PFSK-1 (cell line): ENCODE data around the gene GPR142. TPM values are rescaled to one million over a fixed set of nuclear protein-coding genes. Genes with fewer than 3 reads are reported as not detected.

Source experiments
- FOXP2 ChIP-seq: optimal IDR thresholded peaks from 2 replicates; pipeline ENCODE3; 2011; ENCODE audit warnings: borderline replicate concordance, control low read depth, inconsistent platforms; ENCODE audit not compliant: insufficient read depth; ENCODE audit errors: extremely low read length, extremely low read depth
- POLR2AphosphoS5 ChIP-seq: IDR thresholded peaks from 2 replicates; pipeline ENCODE4 v1.6.1; 2012; ENCODE audit warnings: low read depth, mild to moderate bottlenecking, control low read depth, low read length, moderate library complexity
- REST ChIP-seq, 2 experiments: IDR thresholded peaks; 2 replicates each; pipeline versions ENCODE4 v1.6.1 to v1.8.0; 2011 to 2012; ENCODE audit warnings: low read depth in 2 of 2, low read length in 2 of 2, control low read depth in 1 of 2, inconsistent platforms in 1 of 2, mild to moderate bottlenecking in 1 of 2, moderate library complexity in 1 of 2; ENCODE audit not compliant: insufficient read depth in 1 of 2
- SIN3A ChIP-seq: IDR thresholded peaks from 2 replicates; pipeline ENCODE4 v1.6.1; 2012; ENCODE audit warnings: mild to moderate bottlenecking, low read length, moderate library complexity, borderline replicate concordance; ENCODE audit not compliant: insufficient read depth
- TAF1 ChIP-seq: IDR thresholded peaks from 2 replicates; pipeline ENCODE4 v1.6.1; 2012; ENCODE audit warnings: low read length, control low read depth, borderline replicate concordance; ENCODE audit not compliant: insufficient read depth
- polyA plus RNA-seq: library from polyadenylated mRNA; unstranded; fragments of >200 nt; gene quantifications from one replicate; pipeline ENCODE4 v1.2.1, GENCODE V29; 2012; ENCODE audit warnings: low read depth, missing spikeins; ENCODE audit not compliant: insufficient read length

Gene GPR142
- polyA plus RNA-seq, result not detected

- TF ChIP-seq FOXP2 (no peak), REST (IDR thresholded peaks at IDR 0.05; ENCODE audit: insufficient read depth in 1 of 2, low read depth in 2 of 2, low read length in 2 of 2) (no peak), SIN3A (no peak), POLR2AphosphoS5 (no peak), TAF1 (no peak)
Observed at GRCh38 chr17:74367206-74367605, at the start of gene GPR142. Gene GPR142 (plus strand): TSS chr17:74367506. CDS start chr17:74369541, 2,035 bp downstream.

GRCh38 chr17:74318391-74318790 is 48.9 kb upstream of the GPR142 start:
- no peak for TF ChIP-seq TAF1
- no peak for TF ChIP-seq REST (IDR thresholded peaks at IDR 0.05; ENCODE audit: insufficient read depth in 1 of 2, low read depth in 2 of 2, low read length in 2 of 2)
- TF ChIP-seq SIN3A, result no peak
- no peak for TF ChIP-seq FOXP2
- no peak for TF ChIP-seq POLR2AphosphoS5

GRCh38 chr17:74324521-74324920 is 42.8 kb upstream of the GPR142 start:
- TF ChIP-seq POLR2AphosphoS5, result no peak
- no peak for TF ChIP-seq SIN3A
- TF ChIP-seq REST (IDR thresholded peaks at IDR 0.05; ENCODE audit: insufficient read depth in 1 of 2, low read depth in 2 of 2, low read length in 2 of 2), result no peak
- no peak for TF ChIP-seq TAF1
- no peak for TF ChIP-seq FOXP2

GRCh38 chr17:74325376-74325742 is 41.9 kb upstream of the GPR142 start:
- TF ChIP-seq POLR2AphosphoS5 (no peak), FOXP2 (no peak), TAF1 (no peak), REST (IDR thresholded peaks at IDR 0.05; ENCODE audit: insufficient read depth in 1 of 2, low read depth in 2 of 2, low read length in 2 of 2) (no peak), SIN3A (no peak)

- TF ChIP-seq SIN3A, result no peak
- no peak for TF ChIP-seq FOXP2
- TF ChIP-seq REST (IDR thresholded peaks at IDR 0.05; ENCODE audit: insufficient read depth in 1 of 2, low read depth in 2 of 2, low read length in 2 of 2), result no peak
- no peak for TF ChIP-seq POLR2AphosphoS5
- TF ChIP-seq TAF1, result no peak
Observed at GRCh38 chr17:74325743-74326379, 41.4 kb upstream of the GPR142 start, which contains the start of gene KIF19. Gene KIF19 (plus strand): TSS chr17:74326226. CDS start chr17:74326350, 124 bp downstream.
